22Rv1 (cell line): ENCODE results near the gene RBM33.

Experiments
- ZFX ChIP-seq: fragments of 450-650 bp; IDR thresholded peaks from 2 replicates; pipeline ENCODE4 v1.6.1; 2017; ENCODE audit warnings: antibody characterized with exemption, borderline replicate concordance
- TF ChIP-seq, protein P1 (sequence below): fragments of 450-650 bp; IDR thresholded peaks from 2 replicates; pipeline ENCODE4 v1.5.1; 2017; ENCODE audit warnings: mild to moderate bottlenecking

DNA sequence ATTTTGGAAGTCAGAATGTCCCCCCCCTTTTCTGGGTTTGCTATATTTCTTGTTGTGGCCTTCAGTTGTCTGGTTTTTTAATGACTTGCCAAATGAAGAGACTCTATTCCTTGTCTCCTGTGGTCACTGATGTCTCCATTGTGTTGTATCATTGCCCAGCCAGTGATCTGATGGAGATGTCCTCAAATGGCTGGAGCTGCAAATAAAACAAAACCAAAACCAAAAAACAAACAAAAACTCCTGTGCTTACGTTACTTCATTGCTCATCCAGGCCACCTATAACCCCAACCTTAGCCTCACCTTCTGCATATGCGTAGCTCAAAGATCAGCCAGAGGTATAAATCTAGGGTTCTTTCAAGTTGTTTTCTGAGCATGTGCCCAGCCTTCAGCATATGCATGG, 5.1 kb downstream of the RBM33 start:
- TF ChIP-seq, protein P1, sequence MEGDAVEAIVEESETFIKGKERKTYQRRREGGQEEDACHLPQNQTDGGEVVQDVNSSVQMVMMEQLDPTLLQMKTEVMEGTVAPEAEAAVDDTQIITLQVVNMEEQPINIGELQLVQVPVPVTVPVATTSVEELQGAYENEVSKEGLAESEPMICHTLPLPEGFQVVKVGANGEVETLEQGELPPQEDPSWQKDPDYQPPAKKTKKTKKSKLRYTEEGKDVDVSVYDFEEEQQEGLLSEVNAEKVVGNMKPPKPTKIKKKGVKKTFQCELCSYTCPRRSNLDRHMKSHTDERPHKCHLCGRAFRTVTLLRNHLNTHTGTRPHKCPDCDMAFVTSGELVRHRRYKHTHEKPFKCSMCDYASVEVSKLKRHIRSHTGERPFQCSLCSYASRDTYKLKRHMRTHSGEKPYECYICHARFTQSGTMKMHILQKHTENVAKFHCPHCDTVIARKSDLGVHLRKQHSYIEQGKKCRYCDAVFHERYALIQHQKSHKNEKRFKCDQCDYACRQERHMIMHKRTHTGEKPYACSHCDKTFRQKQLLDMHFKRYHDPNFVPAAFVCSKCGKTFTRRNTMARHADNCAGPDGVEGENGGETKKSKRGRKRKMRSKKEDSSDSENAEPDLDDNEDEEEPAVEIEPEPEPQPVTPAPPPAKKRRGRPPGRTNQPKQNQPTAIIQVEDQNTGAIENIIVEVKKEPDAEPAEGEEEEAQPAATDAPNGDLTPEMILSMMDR, result no peak
- TF ChIP-seq ZFX, result no peak
